HCT116 (cell line): Measurements from ENCODE around the gene REXO4. TPM values are rescaled to one million over a fixed set of nuclear protein-coding genes. Genes with fewer than 3 reads are reported as not detected.

Experiments used
- ATAC-seq: fragments of 200-7000 bp; cut with Tn5 transposase; 2 replicates; pipeline ENCODE4 v1.9.1; 2020; ENCODE audit warnings: mild to moderate bottlenecking, moderate library complexity
- BruUV-seq: library from RNA; stranded (reverse); fragments of 400-500 nt; replicated peaks from 2 replicates; lab custom pipeline; 2021; lab: Mats Ljungman, UMichigan
- CTCF ChIA-PET: fragments of 300-600 bp; sonication (Branson Sonifier 250); formaldehyde crosslinking; loops from one replicate; lab custom pipeline; 2021; ENCODE audit warnings: antibody characterized with exemption; lab: Charles Lee
- POLR2A ChIA-PET: fragments of 300-600, 350-600 bp; sonication (Branson Sonifier 250); formaldehyde crosslinking; loops from one replicate; lab custom pipeline; 2021; ENCODE audit warnings: antibody characterized with exemption; lab: Charles Lee
- RAD21 ChIA-PET, 2 experiments: fragments of 300-600 bp; sonication (Branson Sonifier 250); formaldehyde crosslinking; loops; one replicate each; lab custom pipeline; 2023; ENCODE audit warnings: low total read pairs in 2 of 2; ENCODE audit not compliant: uncharacterized antibody in 2 of 2, unreplicated experiment in 2 of 2, low non-redundant PET in 1 of 2; lab: Charles Lee
- DNase-seq: peaks from one replicate; pipeline ENCODE4 v3.0.0-alpha.2; 2010; ENCODE audit warnings: low read depth, low spot score
- H2AFZ ChIP-seq: fragments of 200-600 bp; shearing (Covaris generic), sonication (generic); 2 replicates; pipeline ENCODE4 v1.6.1; 2017; ENCODE audit warnings: low read depth, mixed run types, mixed read lengths, antibody characterized with exemption, low read length; ENCODE audit not compliant: poor library complexity, severe bottlenecking
- H3K27ac ChIP-seq: 2 replicates; pipeline ENCODE4 v1.5.1; 2012; ENCODE audit warnings: low read depth, low read length
- H3K27me3 ChIP-seq: fragments of 200-600 bp; sonication (generic); 2 replicates; pipeline ENCODE4 v1.6.1; 2016; ENCODE audit warnings: mixed run types, low read length, mixed read lengths; ENCODE audit not compliant: insufficient read depth
- H3K36me3 ChIP-seq, 2 experiments: fragments of 200-500 bp in 1 of 2; fragments of 200-600 bp in 1 of 2; sonication (Bioruptor generic) in 1 of 2; sonication (generic) in 1 of 2; 2 replicates each; pipeline versions ENCODE4 v1.5.1 to v1.6.1; 2014 to 2016; ENCODE audit warnings: low read length in 2 of 2, inconsistent platforms in 1 of 2, mixed read lengths in 1 of 2, mixed run types in 1 of 2; ENCODE audit not compliant: insufficient read depth in 2 of 2, control insufficient read depth in 1 of 2
- H3K4me1 ChIP-seq, 2 experiments: fragments of 200-600 bp in 1 of 2; sonication (generic) in 1 of 2; 2 replicates each; pipeline versions ENCODE4 v1.5.1 to v1.6.1; 2012 to 2017; ENCODE audit warnings: low read length in 2 of 2, inconsistent platforms in 1 of 2, mild to moderate bottlenecking in 1 of 2, mixed read lengths in 1 of 2, mixed run types in 1 of 2, moderate library complexity in 1 of 2; ENCODE audit not compliant: insufficient read depth in 2 of 2, control insufficient read depth in 1 of 2
- H3K4me2 ChIP-seq: fragments of 200-600 bp; sonication (generic); 2 replicates; pipeline ENCODE4 v1.6.1; 2017; ENCODE audit warnings: mixed run types, low read length, mixed read lengths
- H3K4me3 ChIP-seq, 2 experiments: fragments of 200-600 bp in 1 of 2; sonication (generic) in 1 of 2; replicated peaks in 1 of 2; 2 replicates each; pipeline ENCODE4 v1.5.1; 2011 to 2016; ENCODE audit warnings: low read length in 2 of 2, control low read depth in 1 of 2, low read depth in 1 of 2, mild to moderate bottlenecking in 1 of 2, mixed read lengths in 1 of 2, mixed run types in 1 of 2
- H3K79me2 ChIP-seq: fragments of 200-600 bp; sonication (generic); 2 replicates; pipeline ENCODE4 v1.6.1; 2017; ENCODE audit warnings: mild to moderate bottlenecking, mixed run types, low read length, moderate library complexity, mixed read lengths; ENCODE audit not compliant: insufficient read depth
- H3K9ac ChIP-seq: fragments of 200-600 bp; sonication (generic); 2 replicates; pipeline ENCODE4 v1.6.1; 2016; ENCODE audit warnings: low read length, mixed read lengths
- H3K9me2 ChIP-seq: fragments of 200-600 bp; sonication (generic), shearing (Covaris generic); 2 replicates; pipeline ENCODE4 v1.6.1; 2017; ENCODE audit warnings: mixed run types, mild to moderate bottlenecking, moderate library complexity; ENCODE audit not compliant: insufficient read depth
- H3K9me3 ChIP-seq, 2 experiments: fragments of 200-500 bp in 1 of 2; fragments of 200-600 bp in 1 of 2; sonication (Bioruptor generic) in 1 of 2; sonication (generic) in 1 of 2; 2 replicates each; pipeline ENCODE4 v1.6.1; 2014 to 2017; ENCODE audit warnings: low read length in 2 of 2, mixed read lengths in 2 of 2, inconsistent platforms in 1 of 2, low read depth in 1 of 2, mild to moderate bottlenecking in 1 of 2, mixed run types in 1 of 2, moderate library complexity in 1 of 2; ENCODE audit not compliant: control insufficient read depth in 1 of 2, insufficient read depth in 1 of 2
- H4K20me1 ChIP-seq: fragments of 200-600 bp; sonication (generic), shearing (Covaris generic); 2 replicates; pipeline ENCODE4 v1.6.1; 2017; ENCODE audit warnings: mixed run types, mild to moderate bottlenecking, moderate library complexity; ENCODE audit not compliant: insufficient read depth
- CTCF ChIP-seq, 3 experiments: fragments of 200-600 bp in 1 of 3; sonication (generic) in 1 of 3; IDR thresholded peaks in 2 of 3; conservative IDR thresholded peaks in 1 of 3; 2 replicates each; pipeline ENCODE4 v1.5.1; 2012 to 2017; ENCODE audit warnings: low read depth in 2 of 3, low read length in 2 of 3, antibody characterized with exemption in 1 of 3, borderline replicate concordance in 1 of 3, control low read depth in 1 of 3, mild to moderate bottlenecking in 1 of 3, mixed read lengths in 1 of 3, mixed run types in 1 of 3, moderate library complexity in 1 of 3; ENCODE audit not compliant: insufficient read depth in 1 of 3
- FOSL1 ChIP-seq: IDR thresholded peaks from 2 replicates; pipeline ENCODE4 v1.6.1; 2012; ENCODE audit warnings: low read depth
- JUND ChIP-seq: IDR thresholded peaks from 2 replicates; pipeline ENCODE4 v1.6.1; 2012
- REST ChIP-seq: IDR thresholded peaks from 2 replicates; pipeline ENCODE4 v1.6.1; 2012; ENCODE audit warnings: low read depth
- SRF ChIP-seq: IDR thresholded peaks from 2 replicates; pipeline ENCODE4 v1.6.1; 2012; ENCODE audit warnings: low read depth
- YY1 ChIP-seq: IDR thresholded peaks from 2 replicates; pipeline ENCODE4 v1.6.1; 2011; ENCODE audit warnings: low read length, low read depth, moderate library complexity, mild to moderate bottlenecking; ENCODE audit not compliant: insufficient replicate concordance; ENCODE audit errors: extremely low read depth
- ZFX ChIP-seq: fragments of 450-650 bp; IDR thresholded peaks from 2 replicates; pipeline ENCODE4 v1.6.1; 2017
- intact Hi-C: fragments of 100-400 bp; cut with micrococcal nuclease; formaldehyde crosslinking; loops from 2 replicates; pipeline ENCODE4 v1.10.0; 2022
- total RNA-seq: library from RNA; stranded (reverse); gene quantifications from one replicate; pipeline ENCODE4 v1.2.1, GENCODE V29; 2021; ENCODE audit not compliant: unreplicated experiment

Gene REXO4
- total RNA-seq, 1 experiment from 2014 or later = 24.6 TPM

- TF ChIP-seq REST = no peak
- no peak for TF ChIP-seq CTCF (IDR thresholded peaks at IDR 0.05 in 2 of 3, conservative IDR thresholded peaks at IDR 0.05 in 1 of 3; ENCODE audit: borderline replicate concordance in 1 of 3, insufficient read depth in 1 of 3, low read depth in 2 of 3, low read length in 2 of 3)
- TF ChIP-seq JUND = no peak
- TF ChIP-seq ZFX = no peak
- no peak for TF ChIP-seq SRF
- TF ChIP-seq FOSL1 = no peak
- TF ChIP-seq, all 23 proteins: peak for 0
Observed at GRCh38 chr9:133430244-133430643, 12.4 kb upstream of the REXO4 start (continued).

- Histone ChIP-seq H3K4me2 (no peak overlapping the region), H4K20me1 (no peaks in the 10 kb centered on the region), H3K4me3 (no peak overlapping the region), H3K79me2 (no peaks in the 10 kb centered on the region), H3K9ac (no peak overlapping the region), H2AFZ (no peak overlapping the region), H3K36me3 (no peaks in the 10 kb centered on the region), H3K27ac (no peak overlapping the region), H3K4me1 (peaks cover 0 to 5% of the 10 kb centered on the region in 2 experiments; a peak in 1 of 4 replicates), H3K9me3 (no peaks in the 10 kb centered on the region), H3K27me3 (no peaks in the 10 kb centered on the region), H3K9me2 (no peaks in the 10 kb centered on the region)
- ChIA-PET RAD21 (no interaction called here), CTCF (no interaction called here), POLR2A (no interaction called here)
- intact Hi-C loops = no loop called here
- no TSS peak for BruUV-seq
- no peak for DNase-seq
- peak; percentile 50 for ATAC-seq
- TF ChIP-seq YY1 (no peak), CTCF (IDR thresholded peaks at IDR 0.05 in 2 of 3, conservative IDR thresholded peaks at IDR 0.05 in 1 of 3; ENCODE audit: borderline replicate concordance in 1 of 3, insufficient read depth in 1 of 3, low read depth in 2 of 3, low read length in 2 of 3) (peak in 2 of 3 experiments; percentile 34 to 35; a peak in 4 of 6 replicates)
Observed at GRCh38 chr9:133429641-133430161, 11.9 kb upstream of the REXO4 start.
